Trophoblast cell (in vitro differentiated cells and primary cell): ENCODE results near the gene RSU1.

Experiments used
- DNase-seq, 2 donors: peaks; one replicate each; pipeline ENCODE4 v3.0.0-alpha.2; 2016
- H2AFZ ChIP-seq: 2 replicates; pipeline ENCODE4 v1.6.1; 2013; ENCODE audit warnings: low read length, moderate library complexity, mild to moderate bottlenecking; ENCODE audit not compliant: insufficient read depth, poor library complexity
- H2AK5ac ChIP-seq: 2 replicates; pipeline ENCODE4 v1.6.1; 2013; ENCODE audit warnings: mild to moderate bottlenecking, low read length
- H2BK120ac ChIP-seq: 2 replicates; pipeline ENCODE4 v1.6.1; 2013; ENCODE audit warnings: low read length, mild to moderate bottlenecking, moderate library complexity; ENCODE audit not compliant: insufficient read depth, poor library complexity
- H2BK12ac ChIP-seq: 2 replicates; pipeline ENCODE4 v1.6.1; 2013; ENCODE audit warnings: mild to moderate bottlenecking, low read length, moderate library complexity
- H2BK5ac ChIP-seq: 2 replicates; pipeline ENCODE4 v1.6.1; 2013; ENCODE audit warnings: low read length, low read depth, moderate library complexity, mild to moderate bottlenecking; ENCODE audit not compliant: poor library complexity
- H3K14ac ChIP-seq: 2 replicates; pipeline ENCODE4 v1.6.1; 2013; ENCODE audit warnings: mild to moderate bottlenecking, low read length
- H3K18ac ChIP-seq: 2 replicates; pipeline ENCODE4 v1.6.1; 2013; ENCODE audit warnings: mild to moderate bottlenecking, low read length
- H3K23ac ChIP-seq: 2 replicates; pipeline ENCODE4 v1.6.1; 2013; ENCODE audit warnings: low read length
- H3K27ac ChIP-seq: 2 replicates; pipeline ENCODE4 v1.5.1; 2013; ENCODE audit warnings: low read depth, mild to moderate bottlenecking, inconsistent platforms, low read length, moderate library complexity
- H3K27me3 ChIP-seq: 2 replicates; pipeline ENCODE4 v1.6.1; 2013; ENCODE audit warnings: inconsistent platforms, mild to moderate bottlenecking, low read length, moderate library complexity; ENCODE audit not compliant: insufficient read depth
- H3K36me3 ChIP-seq, 2 experiments: 1 replicate in 1 of 2; 2 replicates in 1 of 2; pipeline ENCODE4 v1.6.1; 2013; ENCODE audit warnings: low read length in 2 of 2, mild to moderate bottlenecking in 2 of 2, moderate library complexity in 1 of 2; ENCODE audit not compliant: insufficient read depth in 2 of 2, control insufficient read depth in 1 of 2
- H3K4ac ChIP-seq: 2 replicates; pipeline ENCODE4 v1.6.1; 2013; ENCODE audit warnings: low read depth, mild to moderate bottlenecking, low read length, moderate library complexity
- H3K4me1 ChIP-seq, 2 experiments: 1 replicate in 1 of 2; 2 replicates in 1 of 2; pipeline ENCODE4 v1.6.1; 2013; ENCODE audit warnings: low read length in 2 of 2, mild to moderate bottlenecking in 2 of 2, moderate library complexity in 1 of 2; ENCODE audit not compliant: insufficient read depth in 2 of 2, control insufficient read depth in 1 of 2
- H3K4me2 ChIP-seq: 2 replicates; pipeline ENCODE4 v1.6.1; 2013; ENCODE audit warnings: inconsistent platforms, mild to moderate bottlenecking, low read length, moderate library complexity
- H3K4me3 ChIP-seq: 2 replicates; pipeline ENCODE4 v1.5.1; 2013; ENCODE audit warnings: mild to moderate bottlenecking, low read depth, low read length, inconsistent platforms
- H3K79me1 ChIP-seq: one replicate; pipeline ENCODE4 v1.6.1; 2013; ENCODE audit warnings: low read length
- H3K79me2 ChIP-seq: 2 replicates; pipeline ENCODE4 v1.6.1; 2013; ENCODE audit warnings: low read length, mild to moderate bottlenecking; ENCODE audit not compliant: control insufficient read depth, insufficient read depth, poor library complexity
- H3K9ac ChIP-seq: 2 replicates; pipeline ENCODE4 v1.6.1; 2013; ENCODE audit warnings: mild to moderate bottlenecking, low read length
- H3K9me3 ChIP-seq: 2 replicates; pipeline ENCODE4 v1.6.1; 2013; ENCODE audit warnings: low read depth, mild to moderate bottlenecking, control low read depth, inconsistent platforms, low read length; ENCODE audit not compliant: insufficient read depth
- H4K12ac ChIP-seq: 2 replicates; pipeline ENCODE4 v1.6.1; 2013; ENCODE audit warnings: low read depth, mild to moderate bottlenecking, low read length, moderate library complexity
- H4K8ac ChIP-seq: 2 replicates; pipeline ENCODE4 v1.6.1; 2013; ENCODE audit warnings: low read depth, mild to moderate bottlenecking, low read length, moderate library complexity
- H4K91ac ChIP-seq: one replicate; pipeline ENCODE4 v1.6.1; 2013; ENCODE audit warnings: low read depth, mild to moderate bottlenecking, low read length, moderate library complexity
- WGBS: extraction: QIAGEN DNeasy Blood & Tissue Kit; methylation state at CpG from one replicate; pipeline ENCODE4 v1.1.7; 2013; ENCODE audit warnings: missing lambda C conversion rate; ENCODE audit not compliant: insufficient read length, insufficient coverage; ENCODE audit errors: extremely low coverage; 5-methylcytosine and 5-hydroxymethylcytosine counted together

Gene RSU1

DNA sequence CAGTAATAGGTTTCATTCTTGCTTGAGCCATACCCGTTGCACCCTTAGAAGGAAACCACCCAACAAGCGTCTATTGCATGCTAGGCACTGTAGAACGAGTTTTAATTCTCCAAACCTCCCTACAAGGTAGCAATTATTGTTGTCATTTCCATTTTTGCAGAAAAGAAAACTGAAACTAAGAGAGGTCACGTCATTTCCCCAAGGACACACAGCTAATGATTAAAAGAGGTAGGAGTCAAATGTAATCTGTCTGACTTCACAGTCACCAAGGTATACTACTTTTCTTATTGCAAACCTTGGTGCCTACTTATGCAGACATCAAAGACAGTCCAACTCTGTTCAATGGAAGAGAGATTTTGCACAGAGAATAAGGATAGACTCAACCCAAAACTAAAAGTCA, 246.5 kb downstream of the RSU1 start:
- Histone ChIP-seq H3K36me3 (no peaks in the 10 kb centered on the region), H2BK12ac (no peak overlapping the region), H4K12ac (no peak overlapping the region), H2AFZ (no peak overlapping the region), H3K18ac (no peak overlapping the region), H3K4me2 (no peak overlapping the region), H3K79me1 (peaks cover 4% of the 10 kb centered on the region), H3K27ac (no peak overlapping the region), H2BK120ac (no peak overlapping the region), H3K14ac (no peak overlapping the region), H3K9ac (no peak overlapping the region), H3K79me2 (no peaks in the 10 kb centered on the region), H3K4me1 (peaks cover 1 to 8% of the 10 kb centered on the region in 2 experiments), H3K4me3 (no peak overlapping the region), H4K8ac (no peak overlapping the region), H3K23ac (no peak overlapping the region), H4K91ac (no peak overlapping the region), H3K27me3 (no peaks in the 10 kb centered on the region), H3K4ac (no peak overlapping the region), H3K9me3 (no peaks in the 10 kb centered on the region), H2AK5ac (no peak overlapping the region), H2BK5ac (no peak overlapping the region)
- WGBS, result no CpG with 5 or more reads among the region's 4 CpGs
- DNase-seq, result no peak

- WGBS, result no CpG with 5 or more reads among the region's 7 CpGs
- peak overlapping the region; percentile 45 for H2AFZ ChIP-seq
- H3K4ac ChIP-seq, result no peak overlapping the region
- DNase-seq, result no peak
- H3K27me3 ChIP-seq, result no peaks in the 10 kb centered on the region
- H2AK5ac ChIP-seq, result no peak overlapping the region
- H3K27ac ChIP-seq, result no peak overlapping the region
- peak overlapping the region; percentile 73 for H4K12ac ChIP-seq
- H3K4me3 ChIP-seq, result no peak overlapping the region
- H2BK120ac ChIP-seq, result peak overlapping the region; percentile 38
- no peak overlapping the region for H2BK5ac ChIP-seq
- no peaks in the 10 kb centered on the region for H3K36me3 ChIP-seq
- H3K4me2 ChIP-seq, result no peak overlapping the region
- peak overlapping the region; percentile 2 for H2BK12ac ChIP-seq
- no peaks in the 10 kb centered on the region for H3K79me2 ChIP-seq
- peak overlapping the region; percentile 58 for H4K8ac ChIP-seq
- H3K23ac ChIP-seq, result no peak overlapping the region
- no peaks in the 10 kb centered on the region for H3K9me3 ChIP-seq
- H4K91ac ChIP-seq, result peak overlapping the region; percentile 73
- H3K9ac ChIP-seq, result no peak overlapping the region
- H3K18ac ChIP-seq, result no peak overlapping the region
- peaks cover 1 to 10% of the 10 kb centered on the region in 2 experiments for H3K4me1 ChIP-seq
- peak overlapping the region; percentile 4 for H3K14ac ChIP-seq
- peaks cover 10% of the 10 kb centered on the region for H3K79me1 ChIP-seq
Observed at GRCh38 chr10:16566202-16566805, 250.9 kb downstream of the RSU1 start.

DNA sequence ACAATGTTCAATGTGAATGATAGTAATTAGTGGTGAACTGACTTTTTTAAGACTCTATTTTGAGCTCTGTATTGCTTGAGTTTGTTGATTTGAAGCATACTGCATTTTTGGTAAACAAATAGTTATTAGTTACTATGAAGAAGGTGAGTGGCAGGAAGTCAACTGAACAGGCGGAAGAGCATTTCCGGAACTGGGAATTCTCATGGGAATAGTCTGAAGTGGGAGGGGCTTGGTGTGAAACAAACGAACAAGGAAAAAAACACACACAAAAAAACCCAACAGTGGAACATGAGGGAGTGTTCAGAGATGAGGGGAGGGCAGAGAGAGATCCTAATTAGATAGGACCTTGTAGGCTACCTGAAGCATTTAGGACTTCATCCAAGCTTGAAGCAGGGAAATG, 251.6 kb downstream of the RSU1 start:
- Histone ChIP-seq H2BK5ac (no peak overlapping the region), H3K4me1 (peaks cover 1 to 10% of the 10 kb centered on the region in 2 experiments), H3K79me2 (no peaks in the 10 kb centered on the region), H3K4ac (no peak overlapping the region), H2BK120ac (no peak overlapping the region), H4K12ac (no peak overlapping the region), H3K36me3 (no peaks in the 10 kb centered on the region), H2AFZ (no peak overlapping the region), H4K8ac (no peak overlapping the region), H3K27me3 (no peaks in the 10 kb centered on the region), H3K79me1 (peaks cover 11% of the 10 kb centered on the region), H2BK12ac (no peak overlapping the region), H3K14ac (no peak overlapping the region), H3K9ac (no peak overlapping the region), H3K4me2 (no peak overlapping the region), H3K18ac (no peak overlapping the region), H2AK5ac (no peak overlapping the region), H3K27ac (no peak overlapping the region), H3K4me3 (no peak overlapping the region), H4K91ac (no peak overlapping the region), H3K23ac (no peak overlapping the region), H3K9me3 (no peaks in the 10 kb centered on the region)
- no peak for DNase-seq
- WGBS, result no CpG with 5 or more reads among the region's 3 CpGs

DNA sequence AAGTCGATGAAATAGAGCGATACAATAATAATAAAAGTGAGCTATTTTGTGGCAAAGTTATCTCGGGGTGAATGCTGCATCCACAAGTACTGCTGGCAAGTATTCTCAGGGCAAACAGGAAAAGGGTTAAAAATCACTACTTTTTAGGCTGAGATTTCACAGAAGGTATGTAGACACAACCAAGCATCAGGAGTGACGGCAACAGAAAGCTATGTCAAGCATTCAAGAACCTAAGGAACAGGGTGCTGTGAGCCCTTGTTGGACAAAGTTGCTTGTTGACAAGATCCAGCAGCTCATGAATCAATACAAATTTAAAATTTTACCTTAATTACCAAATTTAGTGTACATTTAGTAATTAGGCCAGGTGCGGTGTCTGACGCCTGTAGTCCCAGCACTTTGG, 254.3 kb downstream of the RSU1 start:
- Histone ChIP-seq H4K12ac (no peak overlapping the region), H2AK5ac (no peak overlapping the region), H3K18ac (no peak overlapping the region), H3K27ac (no peak overlapping the region), H3K4me3 (no peak overlapping the region), H2BK12ac (no peak overlapping the region), H3K9ac (no peak overlapping the region), H3K4ac (no peak overlapping the region), H3K14ac (no peak overlapping the region), H3K4me2 (no peak overlapping the region), H3K27me3 (no peaks in the 10 kb centered on the region), H3K9me3 (no peaks in the 10 kb centered on the region), H4K91ac (peak overlapping the region; percentile 83), H2AFZ (no peak overlapping the region), H3K79me1 (peaks cover 11% of the 10 kb centered on the region), H2BK120ac (no peak overlapping the region), H2BK5ac (peak overlapping the region; percentile 88), H3K23ac (no peak overlapping the region), H4K8ac (peak overlapping the region; percentile 69), H3K4me1 (peaks cover 4 to 15% of the 10 kb centered on the region in 2 experiments), H3K36me3 (no peaks in the 10 kb centered on the region), H3K79me2 (no peaks in the 10 kb centered on the region)
- WGBS, result no CpG with 5 or more reads among the region's 6 CpGs
- peak in 1 of 2 donors; percentile 74 for DNase-seq
